Measurements from ENCODE around the gene MRPL55. TPM values are rescaled to one million over a fixed set of nuclear protein-coding genes. Genes with fewer than 3 reads are reported as not detected.
A peak's percentile ranks its signal among the peaks of the same experiment; 100 is the strongest.

The MRPL55 gene
- total RNA-seq, 1 experiment from 2014 or later: 85.4 TPM

DNA sequence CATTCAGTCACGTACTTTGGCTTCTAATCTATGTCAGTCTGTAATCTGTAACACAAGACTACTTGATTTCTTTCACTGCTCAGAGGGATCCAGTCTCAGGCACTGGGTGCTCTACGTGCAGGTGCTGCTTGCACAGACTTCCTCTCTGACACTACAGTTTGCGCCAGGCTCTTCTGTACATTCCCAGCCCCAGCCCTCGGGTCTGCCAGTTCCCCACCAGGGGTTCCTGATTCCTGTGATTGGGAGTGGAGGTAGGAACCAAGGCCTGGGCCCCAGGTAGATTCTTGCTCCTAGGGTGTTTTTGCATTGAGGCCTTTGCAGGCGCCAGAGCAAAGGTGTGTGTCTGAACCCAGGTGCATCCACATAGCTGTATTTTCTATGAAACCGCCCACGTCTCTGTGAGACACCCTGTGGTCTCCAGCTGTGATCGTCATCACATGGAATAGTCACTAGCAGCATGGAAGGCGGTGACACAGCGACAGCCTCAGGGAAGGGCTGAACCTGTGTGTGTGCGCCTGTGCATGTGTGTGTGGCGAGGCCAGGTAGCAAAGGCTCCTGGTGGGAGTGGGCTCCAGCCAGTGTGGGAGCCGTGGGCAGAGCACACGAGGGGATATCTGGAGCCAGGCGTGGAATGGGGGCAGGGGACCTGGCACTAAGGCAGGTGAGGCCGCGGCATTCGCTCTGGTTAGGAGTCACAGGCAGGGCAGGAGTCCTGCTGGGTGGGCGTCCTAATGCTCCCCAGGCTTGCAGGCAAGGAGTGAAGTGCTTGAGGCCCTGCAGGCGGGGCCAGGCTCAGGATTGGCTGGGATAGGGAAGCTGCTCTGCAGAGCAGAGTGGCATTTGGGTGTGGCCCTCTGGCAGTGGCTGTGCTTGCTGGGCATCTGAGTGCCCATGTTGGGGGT is 45.8 kb upstream of the MRPL55 start:
- CTCF ChIA-PET: interaction anchor here (0.6 to 5.9 kb wide), 3 partner anchors 10 to 12 kb away, joined by 3 to 63 read pairs (median 5); partner anchors contain the start of gene IBA57
- H3K4me1 Mint-ChIP-seq (ENCODE audit: insufficient read depth, unreplicated experiment): peaks cover 29% of the 10 kb centered on the region
- no peak overlapping the region for H3K4me3 Mint-ChIP-seq (ENCODE audit: unreplicated experiment)
- BruUV-seq (replicated peaks): no TSS peak
- TF ChIP-seq, protein P1, sequence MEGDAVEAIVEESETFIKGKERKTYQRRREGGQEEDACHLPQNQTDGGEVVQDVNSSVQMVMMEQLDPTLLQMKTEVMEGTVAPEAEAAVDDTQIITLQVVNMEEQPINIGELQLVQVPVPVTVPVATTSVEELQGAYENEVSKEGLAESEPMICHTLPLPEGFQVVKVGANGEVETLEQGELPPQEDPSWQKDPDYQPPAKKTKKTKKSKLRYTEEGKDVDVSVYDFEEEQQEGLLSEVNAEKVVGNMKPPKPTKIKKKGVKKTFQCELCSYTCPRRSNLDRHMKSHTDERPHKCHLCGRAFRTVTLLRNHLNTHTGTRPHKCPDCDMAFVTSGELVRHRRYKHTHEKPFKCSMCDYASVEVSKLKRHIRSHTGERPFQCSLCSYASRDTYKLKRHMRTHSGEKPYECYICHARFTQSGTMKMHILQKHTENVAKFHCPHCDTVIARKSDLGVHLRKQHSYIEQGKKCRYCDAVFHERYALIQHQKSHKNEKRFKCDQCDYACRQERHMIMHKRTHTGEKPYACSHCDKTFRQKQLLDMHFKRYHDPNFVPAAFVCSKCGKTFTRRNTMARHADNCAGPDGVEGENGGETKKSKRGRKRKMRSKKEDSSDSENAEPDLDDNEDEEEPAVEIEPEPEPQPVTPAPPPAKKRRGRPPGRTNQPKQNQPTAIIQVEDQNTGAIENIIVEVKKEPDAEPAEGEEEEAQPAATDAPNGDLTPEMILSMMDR (IDR thresholded peaks at IDR 0.05; ENCODE audit: unreplicated experiment): no peak
- POLR2A ChIA-PET: interaction anchor here (7.8 to 8.9 kb wide), 2 partner anchors 9 to 14 kb away, joined by 76 to 137 read pairs; partner anchors contain the start of genes GUK1 and IBA57
- H3K36me3 Mint-ChIP-seq (ENCODE audit: insufficient read depth, unreplicated experiment): peaks cover 8% of the 10 kb centered on the region
- H3K9me3 Mint-ChIP-seq (ENCODE audit: unreplicated experiment): no peaks in the 10 kb centered on the region
- intact Hi-C loops (cut with micrococcal nuclease): no loop called here
- no peak for DNase-seq (ENCODE audit: unreplicated experiment)
- H3K27ac Mint-ChIP-seq (ENCODE audit: low read depth, unreplicated experiment): peak overlapping the region; percentile 52
- no peaks in the 10 kb centered on the region for H3K27me3 Mint-ChIP-seq (ENCODE audit: insufficient read depth, unreplicated experiment)

DNA sequence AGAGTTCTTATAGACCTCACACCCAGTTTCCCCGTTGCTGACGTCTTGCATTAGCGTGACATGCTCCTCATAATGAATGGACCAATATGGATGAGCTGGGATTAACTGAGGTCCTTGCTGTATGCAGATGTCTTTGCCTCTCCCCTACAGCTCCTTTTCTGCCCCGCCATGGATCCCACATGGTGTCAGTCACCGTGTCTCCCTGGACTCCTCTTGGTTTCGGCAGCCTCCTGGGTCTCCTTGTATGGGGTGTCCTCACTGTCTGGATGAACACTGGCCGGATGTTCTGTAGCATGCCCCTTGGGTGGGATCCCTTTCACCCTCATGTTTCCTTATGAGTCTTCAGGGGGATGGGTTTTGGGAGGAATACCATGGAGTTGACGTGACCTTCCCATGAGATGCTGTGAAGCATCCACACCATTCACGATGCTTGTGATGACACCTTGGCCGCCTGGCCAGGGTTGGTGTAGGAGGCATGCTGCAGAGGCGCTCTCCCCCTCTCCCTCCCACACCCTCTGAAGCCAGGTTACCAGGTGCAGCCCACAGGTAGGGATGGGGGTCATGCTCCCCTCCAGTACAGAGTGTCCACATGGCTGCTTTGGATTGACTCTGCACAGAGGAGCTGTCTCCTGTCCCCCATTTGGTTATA is 45.0 kb upstream of the MRPL55 start:
- H3K9me3 Mint-ChIP-seq (ENCODE audit: unreplicated experiment): no peaks in the 10 kb centered on the region
- ChIA-PET POLR2A (interaction anchor here (7.8 to 8.9 kb wide), 2 partner anchors 10 to 13 kb away, joined by 76 to 137 read pairs; partner anchors contain the start of genes GUK1 and IBA57), CTCF (interaction anchor here (0.9 to 5.9 kb wide), 2 partner anchors 11 kb away, joined by 5 to 63 read pairs; partner anchors contain the start of gene IBA57)
- TF ChIP-seq, protein P1 (IDR thresholded peaks at IDR 0.05; ENCODE audit: unreplicated experiment): no peak
- no peak for DNase-seq (ENCODE audit: unreplicated experiment)
- intact Hi-C loops (cut with micrococcal nuclease): no loop called here
- no peak overlapping the region for H3K27ac Mint-ChIP-seq (ENCODE audit: low read depth, unreplicated experiment)
- H3K36me3 Mint-ChIP-seq (ENCODE audit: insufficient read depth, unreplicated experiment): peaks cover 16% of the 10 kb centered on the region
- no peaks in the 10 kb centered on the region for H3K27me3 Mint-ChIP-seq (ENCODE audit: insufficient read depth, unreplicated experiment)
- no peak overlapping the region for H3K4me3 Mint-ChIP-seq (ENCODE audit: unreplicated experiment)
- H3K4me1 Mint-ChIP-seq (ENCODE audit: insufficient read depth, unreplicated experiment): peaks cover 37% of the 10 kb centered on the region
- no TSS peak for BruUV-seq (replicated peaks)

DNA sequence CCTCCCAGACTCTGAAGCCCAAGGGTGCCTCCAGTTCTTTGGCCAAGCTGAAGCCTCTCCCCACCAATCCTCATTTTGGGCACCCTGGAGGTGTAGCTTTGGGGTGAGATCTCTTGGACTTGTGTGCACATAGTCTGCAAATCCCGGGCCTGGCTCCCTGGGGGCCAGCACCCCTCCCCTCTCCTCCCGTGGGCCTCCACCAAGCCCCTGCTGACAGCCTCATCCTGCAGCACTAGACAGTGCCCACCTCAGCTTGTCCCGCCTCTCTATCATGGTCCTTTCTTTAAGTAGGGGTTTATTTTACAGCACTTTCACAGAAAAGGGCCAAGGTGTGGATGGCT is 43.8 kb upstream of the MRPL55 start:
- CTCF ChIA-PET: interaction anchor here (0.8 to 5.9 kb wide), 3 partner anchors 10 to 153 kb away, joined by 4 to 63 read pairs (median 11); partner anchors contain the start of gene IBA57
- Mint-ChIP-seq H3K4me1 (ENCODE audit: insufficient read depth, unreplicated experiment) (peaks cover 43% of the 10 kb centered on the region), H3K27me3 (ENCODE audit: insufficient read depth, unreplicated experiment) (no peaks in the 10 kb centered on the region), H3K9me3 (ENCODE audit: unreplicated experiment) (no peaks in the 10 kb centered on the region), H3K36me3 (ENCODE audit: insufficient read depth, unreplicated experiment) (peaks cover 22% of the 10 kb centered on the region), H3K27ac (ENCODE audit: low read depth, unreplicated experiment) (no peak overlapping the region), H3K4me3 (ENCODE audit: unreplicated experiment) (no peak overlapping the region)
- intact Hi-C loops (cut with micrococcal nuclease): no loop called here
- BruUV-seq (replicated peaks): no TSS peak
- TF ChIP-seq, protein P1 (IDR thresholded peaks at IDR 0.05; ENCODE audit: unreplicated experiment): no peak
- POLR2A ChIA-PET: interaction anchor here (0.6 to 8.9 kb wide), 5 partner anchors 11 to 308 kb away, joined by 3 to 137 read pairs (median 4); partner anchors contain the start of genes GUK1 and IBA57
- DNase-seq (ENCODE audit: unreplicated experiment): no peak

All from MCF 10A (cell line).